Mucosa of descending colon (tissue), 3 donors: ENCODE measurements around the gene TEX14. TPM values are rescaled to one million over a fixed set of nuclear protein-coding genes. Genes with fewer than 3 reads are reported as not detected.

Experiments used
- ATAC-seq: fragments of 200-7000 bp; cut with Tn5 transposase; one replicate; pipeline ENCODE4 v1.9.1; 2020; ENCODE audit warnings: mild to moderate bottlenecking, moderate library complexity
- DNase-seq, 3 donors: peaks; one replicate each; pipeline ENCODE4 v3.0.0-alpha.2; 2020
- H3K36me3 ChIP-seq: fragments of 200-600 bp; one replicate; pipeline ENCODE4 v1.8.0; 2021; ENCODE audit warnings: low read depth, mild to moderate bottlenecking
- H3K4me1 ChIP-seq: fragments of 200-600 bp; one replicate; pipeline ENCODE4 v1.8.0; 2021; ENCODE audit warnings: low read depth, mild to moderate bottlenecking
- H3K4me3 ChIP-seq: fragments of 200-600 bp; one replicate; pipeline ENCODE4 v1.8.0; 2021; ENCODE audit warnings: mild to moderate bottlenecking
- H3K9me3 ChIP-seq: fragments of 200-600 bp; one replicate; pipeline ENCODE4 v1.8.0; 2021; ENCODE audit warnings: mild to moderate bottlenecking
- CTCF ChIP-seq: fragments of 200-600 bp; IDR thresholded peaks from one replicate; pipeline ENCODE4 v1.8.0; 2022; ENCODE audit warnings: antibody characterized with exemption, mild to moderate bottlenecking
- intact Hi-C, 2 donors: fragments of 100-400 bp; cut with DNase I in 1 of 2; cut with micrococcal nuclease in 1 of 2; formaldehyde crosslinking; loops; one replicate each; pipeline versions ENCODE4 v1.11.0 to v1.11.1; 2022; cut with DNase I, micrococcal nuclease
- total RNA-seq, 3 donors: library from RNA; stranded (reverse); fragmentation: NEBNext Ultra II Directional in 2 of 3; extraction: Animal tissue kit (Norgen Biotek cat#: 25700) in 2 of 3; gene quantifications; one replicate each; pipeline versions ENCODE4 v1.2.1 to v1.2.4, GENCODE V29; 2021 to 2023
- donor health status: DM: no; HTN: no; CAD: no; lungs with moderate emphysema.
- donor health status: DM: no; HTN: no; CAD: no.
- donor health status: DM: no; HTN: yes; CAD: no.

The TEX14 gene
- total RNA-seq, 3 donors from 2014 or later, result 0.28 TPM; not detected in 2

- intact Hi-C loops, result no loop called here
- H3K4me3 ChIP-seq, result no peak overlapping the region
- no peak for ATAC-seq
- peak in 1 of 3 donors; percentile 12 for DNase-seq
- H3K4me1 ChIP-seq, result peaks cover 9% of the 10 kb centered on the region
- H3K36me3 ChIP-seq, result no peaks in the 10 kb centered on the region
- TF ChIP-seq CTCF, result no peak
- H3K9me3 ChIP-seq, result no peaks in the 10 kb centered on the region
These were observed 59.2 kb downstream of the TEX14 start for GRCh38 chr17:58632324-58633314.

- ATAC-seq (peak; percentile 96), DNase-seq (peak; percentile 96 to 97 (median 96))
- TF ChIP-seq CTCF, result peak; percentile 12
- H3K4me1 ChIP-seq, result peaks cover 9% of the 10 kb centered on the region
- H3K4me3 ChIP-seq, result no peak overlapping the region
- H3K9me3 ChIP-seq, result no peaks in the 10 kb centered on the region
- H3K36me3 ChIP-seq, result no peaks in the 10 kb centered on the region
- intact Hi-C loops, result no loop called here
These were observed 60.1 kb downstream of the TEX14 start for GRCh38 chr17:58631523-58632323.

GRCh38 chr17:58630883-58631522 is 60.8 kb downstream of the TEX14 start:
- DNase-seq (peak in 1 of 3 donors; percentile 27), ATAC-seq (no peak)
- no peak overlapping the region for H3K4me3 ChIP-seq
- no peaks in the 10 kb centered on the region for H3K36me3 ChIP-seq
- peaks cover 9% of the 10 kb centered on the region for H3K4me1 ChIP-seq
- intact Hi-C loops, result no loop called here
- no peaks in the 10 kb centered on the region for H3K9me3 ChIP-seq
- no peak for TF ChIP-seq CTCF

GRCh38 chr17:58626905-58627304 is 64.9 kb downstream of the TEX14 start:
- DNase-seq, result no peak
- H3K4me3 ChIP-seq, result no peak overlapping the region
- intact Hi-C loops, result no loop called here
- no peaks in the 10 kb centered on the region for H3K9me3 ChIP-seq
- H3K4me1 ChIP-seq, result peaks cover 6% of the 10 kb centered on the region
- no peaks in the 10 kb centered on the region for H3K36me3 ChIP-seq
- no peak for ATAC-seq
- TF ChIP-seq CTCF, result no peak

- no peak for DNase-seq
- TF ChIP-seq CTCF, result no peak
- intact Hi-C loops, result no loop called here
- H3K4me1 ChIP-seq, result no peaks in the 10 kb centered on the region
- no peaks in the 10 kb centered on the region for H3K36me3 ChIP-seq
- ATAC-seq, result no peak
- H3K4me3 ChIP-seq, result no peak overlapping the region
- H3K9me3 ChIP-seq, result no peaks in the 10 kb centered on the region
These were observed 67.1 kb downstream of the TEX14 start for GRCh38 chr17:58624751-58625150.
